GM19351 (cell line): ENCODE measurements around the gene PRR16.
"Not testable (repeated sequence)": the region's sequence is repeated elsewhere in the genome, so short reads cannot be mapped to it uniquely, and the experiment has no call there.

Experiments
- ATAC-seq: cut with Tn5 transposase; IDR thresholded peaks from one replicate; pipeline ENCODE4 v1.9.1; 2021; ENCODE audit warnings: mild to moderate bottlenecking, moderate library complexity; ENCODE audit not compliant: unreplicated experiment

Gene PRR16

GRCh38 chr5:120463991-120464626 is at the start of gene PRR16:
TSS of gene PRR16 (plus strand) at chr5:120464300.
- peak; percentile 90 for ATAC-seq

GRCh38 chr5:120415985-120416384 is 48.1 kb upstream of the PRR16 start:
- no peak for ATAC-seq

GRCh38 chr5:120419127-120419526 is 45.0 kb upstream of the PRR16 start:
- ATAC-seq = no peak

GRCh38 chr5:120426633-120427275 is 37.3 kb upstream of the PRR16 start:
- not testable (repeated sequence) for ATAC-seq

GRCh38 chr5:120430572-120430971 is 33.5 kb upstream of the PRR16 start:
- no peak for ATAC-seq

- no peak for ATAC-seq
Measured at GRCh38 chr5:120432861-120433260, 31.2 kb upstream of the PRR16 start.

GRCh38 chr5:120435129-120435528 is 29.0 kb upstream of the PRR16 start:
- no peak for ATAC-seq

- ATAC-seq = no peak
Measured at GRCh38 chr5:120436996-120437395, 27.1 kb upstream of the PRR16 start.

- no peak for ATAC-seq
Measured at GRCh38 chr5:120442694-120443093, 21.4 kb upstream of the PRR16 start.

- ATAC-seq = no peak
Measured at GRCh38 chr5:120443607-120444006, 20.5 kb upstream of the PRR16 start.

- no peak for ATAC-seq
Measured at GRCh38 chr5:120446068-120446492, 18.0 kb upstream of the PRR16 start.

- no peak for ATAC-seq
Measured at GRCh38 chr5:120446901-120447300, 17.2 kb upstream of the PRR16 start.

- no peak for ATAC-seq
Measured at GRCh38 chr5:120447706-120448239, 16.3 kb upstream of the PRR16 start.

- ATAC-seq = no peak
Measured at GRCh38 chr5:120449501-120449900, 14.6 kb upstream of the PRR16 start.

- ATAC-seq = no peak
Measured at GRCh38 chr5:120450910-120451309, 13.2 kb upstream of the PRR16 start.

GRCh38 chr5:120451445-120451844 is 12.7 kb upstream of the PRR16 start:
- ATAC-seq = no peak

- no peak for ATAC-seq
Measured at GRCh38 chr5:120452471-120452870, 11.6 kb upstream of the PRR16 start.

GRCh38 chr5:120454094-120454798 is 9.9 kb upstream of the PRR16 start:
- no peak for ATAC-seq

- ATAC-seq = no peak
Measured at GRCh38 chr5:120456006-120456405, 8.1 kb upstream of the PRR16 start.

- peak; percentile 84 for ATAC-seq
Measured at GRCh38 chr5:120457839-120458507, 6.1 kb upstream of the PRR16 start.

GRCh38 chr5:120458508-120458847 is 5.6 kb upstream of the PRR16 start:
- not testable (repeated sequence) for ATAC-seq
